SH-SY5Y (cell line): ENCODE measurements around the gene TNIK.

Experiments used
- GATA2 ChIP-seq: IDR thresholded peaks from 2 replicates; pipeline ENCODE4 v1.6.1; 2011; ENCODE audit warnings: mild to moderate bottlenecking, low read depth, low read length
- GATA3 ChIP-seq: IDR thresholded peaks from 2 replicates; pipeline ENCODE4 v1.6.1; 2011; ENCODE audit warnings: low read depth, mild to moderate bottlenecking, low read length, moderate library complexity

DNA sequence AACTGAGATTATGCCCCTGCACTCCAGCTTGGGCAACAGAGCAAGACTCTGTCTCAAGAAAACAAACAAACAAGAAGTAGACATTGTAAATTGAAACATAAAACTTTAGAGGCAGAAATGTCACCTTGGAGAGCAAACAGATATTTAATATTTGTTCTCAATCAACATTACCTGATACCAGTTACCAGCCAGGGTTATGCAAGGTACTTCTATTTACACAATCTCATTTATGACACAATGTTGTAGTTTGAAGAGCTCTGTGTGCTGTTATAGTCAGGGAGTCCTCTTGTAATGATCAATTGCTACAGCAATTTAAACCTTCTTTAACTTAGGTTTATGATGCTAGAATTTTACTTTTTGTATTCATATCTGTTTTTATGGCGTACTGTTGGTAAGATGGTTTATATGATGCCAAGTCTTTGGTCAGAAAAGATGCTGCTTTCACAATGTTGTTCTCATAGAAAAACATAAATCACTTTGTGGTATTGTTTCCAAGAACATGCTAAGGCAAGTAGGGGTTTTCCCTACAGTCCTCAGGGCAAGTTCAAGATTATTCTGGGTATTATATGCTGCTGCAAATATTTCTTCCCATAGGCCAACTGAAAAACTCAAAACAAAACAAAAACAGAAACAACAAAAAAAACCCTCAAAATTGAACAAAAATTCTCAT, 173.5 kb downstream of the TNIK start:
- TF ChIP-seq GATA2, result no peak
- TF ChIP-seq GATA3, result no peak
